Smooth muscle cell (in vitro differentiated cells): ENCODE results near the gene PHLDA2. TPM values are rescaled to one million over a fixed set of nuclear protein-coding genes. Genes with fewer than 3 reads are reported as not detected.

Source experiments
- DNase-seq: peaks from one replicate; lab custom pipeline; 2025; ENCODE audit not compliant: unreplicated experiment; lab: John Stamatoyannopoulos, UW
- H2AFZ ChIP-seq: fragments of 200-600 bp; sonication (generic); 2 replicates; pipeline ENCODE4 v1.6.0; 2016; ENCODE audit warnings: antibody characterized with exemption, low read depth, mild to moderate bottlenecking
- H3F3A ChIP-seq: fragments of 200-600 bp; sonication (generic); 2 replicates; pipeline ENCODE4 v1.6.0; 2017; ENCODE audit warnings: antibody characterized with exemption, low read depth
- H3K27ac ChIP-seq: fragments of 200-600 bp; sonication (generic); 2 replicates; pipeline ENCODE4 v1.5.1; 2016; ENCODE audit warnings: low read depth, mild to moderate bottlenecking
- H3K27me3 ChIP-seq: fragments of 200-600 bp; sonication (generic); 2 replicates; pipeline ENCODE4 v1.6.1; 2016; ENCODE audit warnings: low read depth, mild to moderate bottlenecking
- H3K36me3 ChIP-seq: fragments of 200-600 bp; sonication (generic); 2 replicates; pipeline ENCODE4 v1.5.1; 2016; ENCODE audit warnings: low read depth
- H3K4me1 ChIP-seq: fragments of 200-600 bp; sonication (generic); 2 replicates; pipeline ENCODE4 v1.5.1; 2016; ENCODE audit warnings: low read depth
- H3K4me2 ChIP-seq: fragments of 200-600 bp; sonication (generic); 2 replicates; pipeline ENCODE4 v1.6.0; 2016; ENCODE audit warnings: mild to moderate bottlenecking
- H3K4me3 ChIP-seq: fragments of 200-600 bp; sonication (generic); 2 replicates; pipeline ENCODE4 v1.5.1; 2016; ENCODE audit warnings: mild to moderate bottlenecking
- H3K79me2 ChIP-seq: fragments of 200-600 bp; sonication (generic); 2 replicates; pipeline ENCODE4 v1.6.0; 2016; ENCODE audit warnings: low read depth, mild to moderate bottlenecking
- H3K9ac ChIP-seq: fragments of 200-600 bp; sonication (generic); 2 replicates; pipeline ENCODE4 v1.6.0; 2016; ENCODE audit warnings: low read depth
- H3K9me3 ChIP-seq: fragments of 200-600 bp; sonication (generic); replicated peaks from 2 replicates; pipeline ENCODE4 v1.5.1; 2016; ENCODE audit warnings: low read depth
- H4K20me1 ChIP-seq: fragments of 200-600 bp; sonication (generic); 2 replicates; pipeline ENCODE4 v1.6.0; 2016; ENCODE audit warnings: low read depth
- CTCF ChIP-seq: fragments of 200-600 bp; sonication (generic); IDR thresholded peaks from 2 replicates; pipeline ENCODE4 v1.5.1; 2017; ENCODE audit warnings: borderline replicate concordance, mild to moderate bottlenecking, antibody characterized with exemption; ENCODE audit not compliant: insufficient read depth, poor library complexity, severe bottlenecking
- WGBS: methylation state at CpG from one replicate; pipeline ENCODE4 v1.1.7; 2016; ENCODE audit warnings: low lambda C conversion rate; 5-methylcytosine and 5-hydroxymethylcytosine counted together
- polyA plus RNA-seq: library from polyadenylated mRNA; unstranded; fragments of >200 nt; fragmentation: Nextera tagmentation; extraction: Ambion mirVana; gene quantifications from 2 replicates; pipeline ENCODE4 v1.2.1, GENCODE V29; 2016
- total RNA-seq: library from RNA; depleted of rRNA; stranded (reverse); fragments of >200 nt; gene quantifications from 2 replicates; pipeline ENCODE4 v1.2.3, GENCODE V29; 2014

Gene PHLDA2
- total and polyA plus RNA-seq, 2 experiments from 2014 or later: 11.0 to 89.3 TPM

DNA sequence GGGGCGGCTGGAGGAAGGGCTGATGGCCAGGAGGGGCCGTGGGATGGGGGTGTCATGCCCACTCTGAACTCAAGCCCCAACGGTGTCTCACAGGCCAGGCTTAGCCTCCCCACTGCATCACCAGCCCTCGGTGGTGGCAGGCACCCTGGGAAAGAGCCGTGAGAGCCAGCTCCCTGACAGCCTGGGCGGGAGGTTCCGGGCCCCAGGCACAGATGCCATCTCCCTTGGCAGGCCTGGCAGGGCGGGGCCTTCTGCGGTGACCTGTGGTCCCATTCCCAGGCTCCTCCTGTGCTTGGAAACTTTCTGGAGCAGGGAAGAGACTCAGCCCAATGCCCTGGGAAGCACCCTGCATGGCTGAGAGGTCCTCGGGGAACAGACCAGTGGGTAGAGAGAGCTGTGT lies 4.8 kb downstream of the PHLDA2 start:
- Histone ChIP-seq H3K4me3 (no peak overlapping the region), H3K79me2 (peaks cover 15% of the 10 kb centered on the region), H4K20me1 (peaks cover 25% of the 10 kb centered on the region), H3K36me3 (no peaks in the 10 kb centered on the region), H2AFZ (no peak overlapping the region), H3K9ac (no peak overlapping the region), H3F3A (no peaks in the 10 kb centered on the region), H3K9me3 (no peaks in the 10 kb centered on the region), H3K4me1 (peaks cover 6% of the 10 kb centered on the region), H3K27me3 (no peaks in the 10 kb centered on the region), H3K4me2 (no peak overlapping the region), H3K27ac (no peak overlapping the region)
- WGBS: 91% methylated on average over 9 of the region's 10 CpGs
- DNase-seq: no peak
- no peak for TF ChIP-seq CTCF

GRCh38 chr11:2923446-2924375 lies 5.5 kb downstream of the PHLDA2 start:
- Histone ChIP-seq H4K20me1 (peaks cover 24% of the 10 kb centered on the region), H3K4me3 (no peak overlapping the region), H3K27ac (no peak overlapping the region), H3F3A (no peaks in the 10 kb centered on the region), H3K9me3 (no peaks in the 10 kb centered on the region), H3K27me3 (no peaks in the 10 kb centered on the region), H3K4me2 (no peak overlapping the region), H3K79me2 (peaks cover 15% of the 10 kb centered on the region), H3K36me3 (no peaks in the 10 kb centered on the region), H3K9ac (no peak overlapping the region), H3K4me1 (peaks cover 6% of the 10 kb centered on the region), H2AFZ (no peak overlapping the region)
- 97% methylated on average over 22 of the region's 22 CpGs for WGBS
- no peak for DNase-seq
- TF ChIP-seq CTCF: no peak

GRCh38 chr11:2922655-2923054 lies 6.6 kb downstream of the PHLDA2 start:
- peaks cover 14% of the 10 kb centered on the region for H4K20me1 ChIP-seq
- H3K9ac ChIP-seq: no peak overlapping the region
- no peaks in the 10 kb centered on the region for H3F3A ChIP-seq
- TF ChIP-seq CTCF: no peak
- no peaks in the 10 kb centered on the region for H3K36me3 ChIP-seq
- H3K4me2 ChIP-seq: no peak overlapping the region
- H3K79me2 ChIP-seq: peaks cover 8% of the 10 kb centered on the region
- no peak overlapping the region for H3K27ac ChIP-seq
- no peaks in the 10 kb centered on the region for H3K27me3 ChIP-seq
- H2AFZ ChIP-seq: no peak overlapping the region
- WGBS: 91% methylated on average over 3 of the region's 3 CpGs
- no peaks in the 10 kb centered on the region for H3K4me1 ChIP-seq
- H3K4me3 ChIP-seq: no peak overlapping the region
- H3K9me3 ChIP-seq: no peaks in the 10 kb centered on the region
- no peak for DNase-seq
